Epidermal melanocyte (primary cell): ENCODE results near the gene APOBEC3G.

ENCODE experiments used
- DNase-seq: peaks from one replicate; pipeline ENCODE4 v3.0.0; 2011; ENCODE audit warnings: low spot score; ENCODE audit not compliant: insufficient read length

APOBEC3G gene

GRCh38 chr22:39090426-39091064 is 13.5 kb downstream of the APOBEC3G start:
- DNase-seq: no peak

GRCh38 chr22:39091126-39092081 is 14.3 kb downstream of the APOBEC3G start:
- no peak for DNase-seq

- no peak for DNase-seq
Observed at GRCh38 chr22:39092111-39092862, 15.2 kb downstream of the APOBEC3G start.

- no peak for DNase-seq
Observed at GRCh38 chr22:39094717-39095389, 17.8 kb downstream of the APOBEC3G start.

GRCh38 chr22:39095971-39096370 is 18.9 kb downstream of the APOBEC3G start:
- no peak for DNase-seq

- DNase-seq: no peak
Observed at GRCh38 chr22:39097098-39098020, 20.3 kb downstream of the APOBEC3G start, which contains the start of gene APOBEC3H. Gene APOBEC3H (plus strand): TSS chr22:39097244. CDS start chr22:39100279, 3,035 bp downstream.

GRCh38 chr22:39098026-39098425 is 21.0 kb downstream of the APOBEC3G start:
- no peak for DNase-seq

GRCh38 chr22:39098576-39098975 is 21.5 kb downstream of the APOBEC3G start:
- no peak for DNase-seq

GRCh38 chr22:39101226-39101625 is 24.2 kb downstream of the APOBEC3G start:
- no peak for DNase-seq

GRCh38 chr22:39103431-39103830 is 26.4 kb downstream of the APOBEC3G start:
- no peak for DNase-seq

- DNase-seq: no peak
Observed at GRCh38 chr22:39106326-39106725, 29.3 kb downstream of the APOBEC3G start.

GRCh38 chr22:39108487-39108886 is 31.4 kb downstream of the APOBEC3G start:
- DNase-seq: no peak

GRCh38 chr22:39109361-39109760 is 32.3 kb downstream of the APOBEC3G start:
- DNase-seq: no peak

GRCh38 chr22:39110631-39111561 is 33.8 kb downstream of the APOBEC3G start:
- DNase-seq: no peak

- no peak for DNase-seq
Observed at GRCh38 chr22:39114112-39114511, 37.0 kb downstream of the APOBEC3G start.

- no peak for DNase-seq
Observed at GRCh38 chr22:39115570-39115969, 38.5 kb downstream of the APOBEC3G start.

GRCh38 chr22:39115977-39116621 is 39.0 kb downstream of the APOBEC3G start:
- no peak for DNase-seq

- peak; percentile 29 for DNase-seq
Observed at GRCh38 chr22:39117585-39118191, 40.6 kb downstream of the APOBEC3G start.
